ENCODE results near the gene FOXI1. TPM values are rescaled to one million over a fixed set of nuclear protein-coding genes. Genes with fewer than 3 reads are reported as not detected.

FOXI1 gene
- total RNA-seq, 4 donors from 2014 or later, result not detected

DNA sequence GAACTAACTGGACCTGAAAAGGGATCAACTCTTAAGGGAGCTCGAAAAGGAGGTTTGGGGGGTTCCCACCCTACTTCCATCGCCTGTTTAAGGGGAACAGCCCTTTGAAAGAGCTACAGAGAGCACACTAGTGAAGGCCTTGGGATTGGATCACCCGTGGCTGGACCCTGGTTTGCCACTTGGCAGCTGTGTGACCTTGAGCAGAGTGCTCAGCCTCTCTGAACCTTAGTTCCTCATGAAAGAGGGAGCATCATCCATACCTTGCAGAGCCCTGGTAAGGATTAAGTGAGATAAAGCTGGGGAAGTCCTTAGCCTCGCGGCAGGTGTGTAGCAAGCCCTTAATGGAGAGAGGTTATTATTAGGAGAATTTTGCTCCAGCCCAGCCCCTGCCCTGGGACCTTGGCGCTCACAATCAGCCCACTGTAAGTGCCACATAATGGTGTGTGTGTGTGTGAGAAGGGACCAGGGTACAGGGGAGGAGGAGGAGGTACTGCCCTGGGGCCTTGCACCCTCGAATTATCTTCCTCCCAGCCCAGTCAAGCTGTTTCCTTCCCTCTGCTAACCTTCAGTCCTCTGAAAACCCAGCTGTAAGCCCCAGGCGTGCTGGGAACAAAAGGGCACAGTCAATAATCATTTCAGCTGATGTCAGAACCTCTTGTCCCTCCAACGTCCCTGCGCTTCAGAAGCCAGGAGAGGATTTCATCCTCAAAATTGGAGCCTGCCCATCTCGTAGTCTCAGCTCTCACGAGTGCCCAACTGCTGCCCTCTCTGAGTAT, 42.9 kb downstream of the FOXI1 start:
- WGBS, result 83% methylated on average over 11 of the region's 12 CpGs
- H3K4me3 ChIP-seq, result no peak overlapping the region
- intact Hi-C loops (cut with DNase I), result no loop called here
- H3K27ac ChIP-seq (replicated peaks in 1 of 4), result no peak overlapping the region
- H3K27me3 ChIP-seq, result no peaks in the 10 kb centered on the region
- no peak for TF ChIP-seq POLR2A (IDR thresholded peaks at IDR 0.05; ENCODE audit: low read depth)
- TF ChIP-seq, protein P1, sequence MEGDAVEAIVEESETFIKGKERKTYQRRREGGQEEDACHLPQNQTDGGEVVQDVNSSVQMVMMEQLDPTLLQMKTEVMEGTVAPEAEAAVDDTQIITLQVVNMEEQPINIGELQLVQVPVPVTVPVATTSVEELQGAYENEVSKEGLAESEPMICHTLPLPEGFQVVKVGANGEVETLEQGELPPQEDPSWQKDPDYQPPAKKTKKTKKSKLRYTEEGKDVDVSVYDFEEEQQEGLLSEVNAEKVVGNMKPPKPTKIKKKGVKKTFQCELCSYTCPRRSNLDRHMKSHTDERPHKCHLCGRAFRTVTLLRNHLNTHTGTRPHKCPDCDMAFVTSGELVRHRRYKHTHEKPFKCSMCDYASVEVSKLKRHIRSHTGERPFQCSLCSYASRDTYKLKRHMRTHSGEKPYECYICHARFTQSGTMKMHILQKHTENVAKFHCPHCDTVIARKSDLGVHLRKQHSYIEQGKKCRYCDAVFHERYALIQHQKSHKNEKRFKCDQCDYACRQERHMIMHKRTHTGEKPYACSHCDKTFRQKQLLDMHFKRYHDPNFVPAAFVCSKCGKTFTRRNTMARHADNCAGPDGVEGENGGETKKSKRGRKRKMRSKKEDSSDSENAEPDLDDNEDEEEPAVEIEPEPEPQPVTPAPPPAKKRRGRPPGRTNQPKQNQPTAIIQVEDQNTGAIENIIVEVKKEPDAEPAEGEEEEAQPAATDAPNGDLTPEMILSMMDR (IDR thresholded peaks at IDR 0.05), result no peak
- no peak for TF ChIP-seq POLR2AphosphoS5 (IDR thresholded peaks at IDR 0.05)
- TF ChIP-seq EP300 (IDR thresholded peaks at IDR 0.05), result no peak
- peaks cover 4 to 8% (median 6%) of the 10 kb centered on the region in 4 donors for H3K4me1 ChIP-seq
- no peak for DNase-seq (ENCODE audit: extremely low spot score)
- H3K36me3 ChIP-seq, result no peaks in the 10 kb centered on the region
- H3K9me3 ChIP-seq, result no peaks in the 10 kb centered on the region

DNA sequence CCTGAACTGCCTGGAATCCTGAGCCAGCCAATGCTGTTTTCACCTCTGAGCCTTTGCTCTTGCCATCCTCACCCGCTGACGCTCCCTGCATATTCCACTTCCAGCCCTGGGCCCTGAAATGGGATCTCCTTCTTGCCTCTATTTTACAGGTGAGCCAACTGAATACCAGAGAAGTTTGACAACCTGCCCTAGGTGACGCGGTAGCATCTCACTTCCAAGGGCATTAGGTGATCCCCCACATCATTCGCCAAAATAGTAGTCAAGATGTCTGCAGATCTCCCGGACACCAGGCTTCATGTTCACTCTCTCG, 43.5 kb downstream of the FOXI1 start:
- H3K27me3 ChIP-seq, result no peaks in the 10 kb centered on the region
- TF ChIP-seq, protein P1 (IDR thresholded peaks at IDR 0.05), result no peak
- TF ChIP-seq POLR2AphosphoS5 (IDR thresholded peaks at IDR 0.05), result no peak
- TF ChIP-seq EP300 (IDR thresholded peaks at IDR 0.05), result no peak
- TF ChIP-seq POLR2A (IDR thresholded peaks at IDR 0.05; ENCODE audit: low read depth), result no peak
- H3K9me3 ChIP-seq, result no peaks in the 10 kb centered on the region
- no peak overlapping the region for H3K27ac ChIP-seq (replicated peaks in 1 of 4)
- DNase-seq (ENCODE audit: extremely low spot score), result no peak
- H3K4me1 ChIP-seq, result peaks cover 4 to 8% (median 6%) of the 10 kb centered on the region in 4 donors
- no peak overlapping the region for H3K4me3 ChIP-seq
- intact Hi-C loops (cut with DNase I), result no loop called here
- WGBS, result 95% methylated on average over 7 of the region's 7 CpGs
- H3K36me3 ChIP-seq, result no peaks in the 10 kb centered on the region

DNA sequence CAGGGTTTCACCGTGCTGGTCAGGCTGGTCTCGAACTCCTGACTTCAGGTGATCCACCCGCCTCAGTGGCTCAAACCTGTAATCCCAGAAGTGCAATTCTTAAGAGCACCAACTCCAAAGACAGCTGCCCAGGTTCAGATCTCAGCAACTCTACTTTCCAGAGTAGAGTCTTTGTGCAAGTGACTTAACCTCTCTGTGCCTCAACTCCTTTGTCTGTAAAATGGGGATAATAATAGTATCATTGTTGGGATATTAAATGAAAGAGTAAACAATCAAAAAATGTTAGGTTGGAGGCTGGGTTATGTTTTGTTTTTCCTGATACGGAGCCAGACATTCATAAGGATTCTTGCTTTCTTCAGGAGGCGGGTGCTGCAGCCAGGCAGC, 45.0 kb downstream of the FOXI1 start:
- Histone ChIP-seq H3K4me1 (peaks cover 4 to 8% (median 6%) of the 10 kb centered on the region in 4 donors), H3K27ac (replicated peaks in 1 of 4) (no peak overlapping the region), H3K4me3 (no peak overlapping the region), H3K27me3 (no peaks in the 10 kb centered on the region), H3K36me3 (no peaks in the 10 kb centered on the region), H3K9me3 (no peaks in the 10 kb centered on the region)
- TF ChIP-seq, protein P1 (IDR thresholded peaks at IDR 0.05), result no peak
- TF ChIP-seq EP300 (IDR thresholded peaks at IDR 0.05) (no peak), POLR2AphosphoS5 (IDR thresholded peaks at IDR 0.05) (no peak), POLR2A (IDR thresholded peaks at IDR 0.05; ENCODE audit: low read depth) (no peak)
- WGBS, result 81% methylated on average over 5 of the region's 5 CpGs
- no peak for DNase-seq (ENCODE audit: extremely low spot score)
- intact Hi-C loops (cut with DNase I), result no loop called here

DNA sequence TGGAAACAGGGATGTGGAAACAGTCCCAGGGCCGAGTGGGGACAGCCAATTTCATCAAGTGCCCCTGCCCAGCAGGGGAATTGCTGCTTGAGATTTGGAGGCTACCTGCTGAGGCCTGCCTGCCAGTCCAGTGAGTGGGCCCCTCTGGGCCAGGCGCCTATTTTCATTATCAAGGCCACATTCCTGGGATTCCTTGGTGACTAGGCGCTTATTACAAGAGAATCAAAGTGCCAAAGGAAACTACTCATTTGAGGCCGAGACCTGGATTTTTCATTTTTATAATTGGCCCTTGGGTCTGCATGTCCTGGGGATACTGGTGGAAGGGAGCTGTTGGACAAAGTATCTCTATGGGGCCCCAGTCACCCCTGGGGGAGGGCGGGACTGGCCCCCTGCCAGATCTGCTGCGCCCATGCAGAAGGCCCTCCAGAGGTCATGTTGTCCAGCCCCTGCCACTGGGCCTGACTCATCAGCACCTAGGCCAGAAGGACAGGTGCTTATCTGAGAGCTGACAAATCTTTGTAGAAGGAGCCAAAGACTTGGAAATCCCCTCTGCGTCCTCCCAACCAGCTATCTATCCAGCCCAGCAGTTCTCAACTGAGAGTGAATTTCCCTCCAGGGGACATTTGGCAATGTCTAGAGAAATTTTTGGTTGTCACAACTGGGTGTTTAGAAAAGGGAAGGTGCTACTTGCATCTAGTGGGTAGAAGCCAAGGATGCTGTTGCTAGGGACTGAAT, 45.6 kb downstream of the FOXI1 start:
- Histone ChIP-seq H3K4me3 (no peak overlapping the region), H3K36me3 (no peaks in the 10 kb centered on the region), H3K27ac (replicated peaks in 1 of 4) (no peak overlapping the region), H3K27me3 (no peaks in the 10 kb centered on the region), H3K9me3 (no peaks in the 10 kb centered on the region), H3K4me1 (peaks cover 4 to 8% (median 6%) of the 10 kb centered on the region in 4 donors)
- 54% methylated on average over 7 of the region's 7 CpGs for WGBS
- TF ChIP-seq POLR2AphosphoS5 (IDR thresholded peaks at IDR 0.05) (no peak), POLR2A (IDR thresholded peaks at IDR 0.05; ENCODE audit: low read depth) (no peak), EP300 (IDR thresholded peaks at IDR 0.05) (no peak)
- TF ChIP-seq, protein P1 (IDR thresholded peaks at IDR 0.05), result no peak
- DNase-seq (ENCODE audit: extremely low spot score), result no peak
- intact Hi-C loops (cut with DNase I), result no loop called here
